ENCODE data around the gene FRMD3.

DNA sequence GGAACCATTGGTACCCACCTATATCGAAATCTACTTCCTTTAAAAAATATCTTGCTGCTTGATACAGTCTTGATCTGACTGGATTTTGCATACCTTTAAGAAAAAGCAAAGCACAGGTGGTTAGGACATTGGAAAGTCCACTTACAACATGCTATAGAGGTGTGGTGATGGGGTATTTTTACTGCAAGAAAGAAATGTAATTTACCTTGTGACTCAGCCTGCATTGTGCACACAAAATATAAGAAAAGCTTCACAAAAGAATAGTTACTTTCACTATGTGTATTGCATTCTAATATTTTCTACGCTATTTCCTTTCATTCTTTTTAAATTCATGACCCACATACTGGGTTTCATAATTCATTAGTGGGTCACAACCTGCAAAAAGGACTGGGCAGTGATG lies 239.1 kb downstream of the FRMD3 start:
- TF ChIP-seq, protein P1, sequence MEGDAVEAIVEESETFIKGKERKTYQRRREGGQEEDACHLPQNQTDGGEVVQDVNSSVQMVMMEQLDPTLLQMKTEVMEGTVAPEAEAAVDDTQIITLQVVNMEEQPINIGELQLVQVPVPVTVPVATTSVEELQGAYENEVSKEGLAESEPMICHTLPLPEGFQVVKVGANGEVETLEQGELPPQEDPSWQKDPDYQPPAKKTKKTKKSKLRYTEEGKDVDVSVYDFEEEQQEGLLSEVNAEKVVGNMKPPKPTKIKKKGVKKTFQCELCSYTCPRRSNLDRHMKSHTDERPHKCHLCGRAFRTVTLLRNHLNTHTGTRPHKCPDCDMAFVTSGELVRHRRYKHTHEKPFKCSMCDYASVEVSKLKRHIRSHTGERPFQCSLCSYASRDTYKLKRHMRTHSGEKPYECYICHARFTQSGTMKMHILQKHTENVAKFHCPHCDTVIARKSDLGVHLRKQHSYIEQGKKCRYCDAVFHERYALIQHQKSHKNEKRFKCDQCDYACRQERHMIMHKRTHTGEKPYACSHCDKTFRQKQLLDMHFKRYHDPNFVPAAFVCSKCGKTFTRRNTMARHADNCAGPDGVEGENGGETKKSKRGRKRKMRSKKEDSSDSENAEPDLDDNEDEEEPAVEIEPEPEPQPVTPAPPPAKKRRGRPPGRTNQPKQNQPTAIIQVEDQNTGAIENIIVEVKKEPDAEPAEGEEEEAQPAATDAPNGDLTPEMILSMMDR (IDR thresholded peaks at IDR 0.05), result no peak
- no peak for TF ChIP-seq POLR2AphosphoS5 (IDR thresholded peaks at IDR 0.05; ENCODE audit: low read depth, low read length)

All from Panc1 (cell line).